GM21381 (cell line): ENCODE data around the gene UPK1B.

Source experiments
- ATAC-seq: cut with Tn5 transposase; IDR thresholded peaks from one replicate; pipeline ENCODE4 v1.9.1; 2021; ENCODE audit warnings: mild to moderate bottlenecking, moderate library complexity; ENCODE audit not compliant: unreplicated experiment

The UPK1B gene

DNA sequence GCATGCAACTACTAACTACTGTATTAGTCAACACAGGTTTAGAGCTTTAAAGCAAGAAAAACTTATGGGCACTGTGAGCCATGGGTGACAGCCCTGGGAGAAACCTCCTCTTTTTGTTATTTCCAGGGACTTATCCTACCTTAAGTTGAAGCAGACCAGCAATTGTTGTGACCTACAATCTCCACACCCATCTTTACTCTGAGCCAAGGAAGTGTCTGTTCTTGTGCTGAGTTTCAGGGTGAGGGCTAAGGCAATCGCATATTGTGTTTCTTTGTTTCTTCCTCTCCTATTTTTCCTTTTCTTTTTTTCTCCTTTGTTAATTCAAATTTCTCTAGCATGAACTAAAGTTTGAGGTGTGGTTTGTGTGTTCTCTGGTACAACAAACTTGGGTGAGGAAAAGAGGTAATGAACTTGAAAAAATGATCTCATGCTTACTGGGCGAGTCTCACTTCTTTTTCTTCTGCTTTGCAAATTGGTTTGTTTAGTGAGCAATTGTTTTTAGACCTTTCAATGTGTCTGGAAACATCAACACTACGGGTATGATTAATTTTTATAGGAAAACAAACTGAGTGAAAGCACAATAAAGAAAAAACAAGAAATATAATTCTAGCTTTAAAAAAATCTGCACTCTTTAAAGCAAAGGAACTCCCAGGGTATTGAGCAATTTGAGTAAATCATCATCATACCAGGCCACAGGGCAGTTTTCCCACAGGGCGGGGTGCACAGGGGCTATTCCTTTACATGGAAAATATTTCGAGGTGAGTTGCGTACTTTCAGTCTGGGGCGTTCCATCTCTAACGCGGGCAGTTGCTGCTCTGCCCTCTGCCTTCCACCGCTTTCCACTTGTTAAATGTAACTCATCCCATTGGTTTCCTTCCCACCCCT is 2.7 kb downstream of the UPK1B start:
- ATAC-seq = no peak

DNA sequence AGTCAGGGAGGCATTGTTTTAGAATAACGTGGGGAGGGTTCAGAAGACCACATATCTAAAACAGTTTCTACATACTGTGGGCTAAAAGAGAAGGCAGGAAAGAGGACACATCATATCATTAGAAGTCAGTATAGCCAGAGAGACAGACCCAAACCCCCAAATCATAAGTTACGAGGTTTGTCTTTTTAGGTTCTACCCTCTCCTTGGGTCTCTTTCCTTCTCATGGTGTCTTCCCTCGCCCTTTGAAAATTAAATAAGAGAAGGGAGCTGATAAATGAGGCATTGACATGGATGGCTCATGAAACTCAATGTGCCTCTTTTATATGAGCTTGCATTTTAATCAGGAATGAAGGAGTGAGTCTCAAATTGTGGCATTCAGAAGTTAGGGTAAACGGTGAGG is 3.4 kb downstream of the UPK1B start:
- no peak for ATAC-seq

- ATAC-seq = no peak
Measured at GRCh38 chr3:119177321-119177720, 3.9 kb downstream of the UPK1B start.

GRCh38 chr3:119181765-119182164 is 8.4 kb downstream of the UPK1B start:
- ATAC-seq = no peak

GRCh38 chr3:119184111-119184510 is 10.7 kb downstream of the UPK1B start:
- ATAC-seq = no peak

GRCh38 chr3:119184796-119185570 is 11.6 kb downstream of the UPK1B start:
- no peak for ATAC-seq

DNA sequence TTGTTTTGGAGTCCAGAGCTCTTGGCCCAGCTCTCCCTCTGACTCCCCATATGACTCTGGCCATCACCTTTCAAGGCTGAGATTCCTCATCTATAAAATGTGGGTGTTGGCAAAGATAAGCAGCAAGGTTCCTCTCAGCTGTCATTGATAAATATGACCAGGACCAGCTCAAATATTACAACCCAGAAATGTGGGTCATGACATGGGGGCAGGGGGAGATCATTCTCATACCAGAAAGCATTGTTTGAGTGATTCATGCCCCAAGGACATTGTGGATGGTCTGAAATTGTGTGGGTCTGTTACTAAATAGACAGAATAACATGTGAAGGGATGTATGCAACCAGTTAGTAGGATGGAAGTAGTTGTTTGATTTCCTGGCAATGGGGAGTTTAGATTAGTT is 13.9 kb downstream of the UPK1B start:
- ATAC-seq = no peak

- ATAC-seq = no peak
Measured at GRCh38 chr3:119191800-119192199, 18.4 kb downstream of the UPK1B start.

DNA sequence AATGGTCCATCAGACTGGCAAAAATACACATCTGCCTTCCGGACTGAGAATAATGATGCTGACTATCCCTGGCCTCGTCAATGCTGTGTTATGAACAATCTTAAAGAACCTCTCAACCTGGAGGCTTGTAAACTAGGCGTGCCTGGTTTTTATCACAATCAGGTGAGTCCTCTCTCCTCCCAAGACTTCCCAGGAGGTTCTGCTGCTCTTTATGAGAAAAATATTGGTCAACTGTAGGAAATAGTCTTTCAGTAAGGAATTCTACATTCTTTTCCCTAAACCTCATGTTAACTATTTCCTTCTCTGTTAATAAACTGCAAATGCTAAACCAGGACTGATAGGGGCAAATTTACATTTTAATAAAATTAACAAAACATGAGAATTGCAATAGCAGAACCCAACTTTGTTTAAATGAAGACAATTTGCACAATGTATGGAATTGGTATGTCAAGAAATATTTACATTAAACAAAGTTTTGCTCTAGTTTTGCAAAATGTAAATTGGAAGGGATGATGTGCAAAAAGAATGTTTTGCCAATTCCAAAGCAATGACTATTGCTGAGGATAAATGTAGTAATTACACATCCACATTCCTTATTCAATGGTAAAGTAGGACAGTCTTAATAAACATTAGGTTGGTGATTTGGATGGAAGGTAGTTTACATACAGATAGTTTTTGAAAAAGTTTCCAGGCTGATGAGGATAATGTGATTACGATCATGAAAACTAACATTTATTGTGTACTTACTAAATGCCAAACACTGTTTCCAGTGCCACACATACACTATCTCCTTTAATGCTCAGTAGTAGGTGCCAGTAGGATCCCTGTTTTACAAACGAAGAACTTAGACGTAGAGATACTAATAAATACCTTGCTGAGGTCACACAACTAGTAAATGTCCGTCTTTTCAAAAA is 21.1 kb downstream of the UPK1B start:
- ATAC-seq = no peak

GRCh38 chr3:119195151-119195476 is 21.7 kb downstream of the UPK1B start:
- ATAC-seq = no peak

- no peak for ATAC-seq
Measured at GRCh38 chr3:119195911-119196310, 22.5 kb downstream of the UPK1B start.

- ATAC-seq = no peak
Measured at GRCh38 chr3:119205209-119205608, 31.8 kb downstream of the UPK1B start.

- no peak for ATAC-seq
Measured at GRCh38 chr3:119205685-119206084, 32.3 kb downstream of the UPK1B start.

GRCh38 chr3:119206611-119207511 is 33.5 kb downstream of the UPK1B start:
- ATAC-seq = no peak

DNA sequence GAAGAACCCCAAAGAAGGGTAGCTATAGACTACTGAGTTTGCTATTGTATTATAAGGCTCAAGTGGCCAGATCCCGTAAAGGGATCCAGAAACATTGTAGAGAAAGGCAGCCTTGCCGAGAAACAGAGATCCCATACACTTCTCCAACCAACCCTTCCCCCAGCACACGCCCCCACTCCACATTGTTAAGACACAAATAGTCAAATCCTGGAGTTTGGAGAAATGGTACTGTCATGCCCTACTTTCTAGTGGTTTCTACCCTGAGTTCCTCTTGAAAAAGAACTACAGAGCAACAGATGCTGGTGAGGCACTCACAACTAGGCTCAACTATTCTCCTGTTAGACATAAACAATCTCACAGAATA is 34.1 kb downstream of the UPK1B start:
- no peak for ATAC-seq

DNA sequence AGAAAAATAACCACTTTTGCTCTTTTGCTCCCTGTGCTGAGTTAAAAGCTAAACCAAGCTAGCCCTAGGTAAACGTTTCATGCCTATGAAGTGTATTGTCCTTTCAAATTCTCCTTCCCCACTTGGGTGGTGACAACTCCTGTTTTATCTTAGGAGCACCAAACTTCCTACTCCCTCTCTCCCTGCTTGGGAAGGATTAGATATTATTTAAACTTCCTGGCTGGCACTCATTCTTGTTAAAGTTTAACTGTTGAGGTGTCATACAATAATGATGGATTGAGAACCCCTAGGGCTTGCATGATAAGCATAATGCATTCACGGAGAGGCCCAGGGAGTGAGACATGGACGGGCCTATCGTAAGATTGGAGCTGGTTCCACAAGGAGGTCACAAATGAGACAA is 37.8 kb downstream of the UPK1B start:
- no peak for ATAC-seq

- no peak for ATAC-seq
Measured at GRCh38 chr3:119211803-119212202, 38.4 kb downstream of the UPK1B start.

- ATAC-seq = no peak
Measured at GRCh38 chr3:119219069-119219468, 45.7 kb downstream of the UPK1B start.

DNA sequence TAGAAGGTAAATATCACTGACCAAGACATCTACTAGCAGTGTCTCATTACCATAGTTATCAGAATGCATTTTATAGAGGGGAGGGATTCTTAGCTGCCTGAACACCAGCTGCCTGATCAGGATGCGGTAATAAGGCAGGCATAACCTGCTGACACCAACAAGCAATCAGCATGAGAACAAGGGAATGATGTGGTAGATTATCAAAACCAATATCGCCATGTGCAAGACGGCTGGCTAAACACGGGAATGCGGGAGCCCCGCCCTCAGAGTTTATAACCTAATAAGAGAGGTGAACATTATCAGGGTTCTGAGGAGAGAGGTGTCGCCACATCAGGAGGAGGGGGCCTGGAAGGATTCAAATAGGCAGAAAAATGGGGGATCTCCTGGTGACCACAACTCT is 46.8 kb downstream of the UPK1B start:
- no peak for ATAC-seq

DNA sequence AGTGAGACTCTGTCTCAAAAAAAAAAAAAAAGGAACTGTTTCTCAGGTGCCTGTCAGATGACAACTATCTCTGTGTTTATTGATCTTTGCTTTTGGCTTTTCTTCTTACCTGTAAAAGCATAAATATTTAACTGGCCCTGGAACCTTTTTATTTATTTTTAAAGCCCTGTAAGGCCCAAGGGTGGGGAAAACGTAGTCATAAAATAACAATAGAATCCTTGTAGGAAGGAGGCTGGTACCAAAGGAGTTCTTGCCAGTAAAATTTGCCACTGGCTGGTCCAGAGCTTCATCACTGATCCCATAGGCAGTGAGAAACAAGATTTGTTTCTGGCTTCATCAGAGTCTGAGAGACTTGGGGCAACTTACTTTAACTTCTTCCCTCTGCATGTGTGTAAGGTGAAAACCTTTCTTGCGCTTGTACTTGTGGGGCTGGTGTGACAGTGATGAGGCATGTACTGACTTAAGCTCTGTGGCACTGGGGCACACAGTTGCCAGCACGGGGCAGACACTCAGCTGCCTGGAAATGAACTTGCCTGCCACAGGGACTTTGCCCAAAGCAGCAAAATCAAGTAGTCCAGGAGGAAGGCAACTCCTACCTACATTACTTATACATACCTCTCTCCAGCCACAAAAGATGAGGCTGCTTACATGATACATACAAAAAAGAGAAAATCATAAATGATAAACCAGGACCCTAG is 47.7 kb downstream of the UPK1B start:
- ATAC-seq = no peak
